ENCODE results near the gene TAF1C. TPM values are rescaled to one million over a fixed set of nuclear protein-coding genes. Genes with fewer than 3 reads are reported as not detected.

TAF1C gene
- total and polyA plus RNA-seq, 2 of the 4 experiments (the other 2 are of a cell fraction): 7.3 to 35.5 TPM

GRCh38 chr16:84132527-84133285, 54.2 kb downstream of the TAF1C start:
- H2BK120ac ChIP-seq (ENCODE audit: low read depth, low read length): no peak overlapping the region
- intact Hi-C loops (cut with micrococcal nuclease): no loop called here
- DNase-seq: peak; percentile 21

More at GRCh38 chr16:84132527-84133285, 54.2 kb downstream of the TAF1C start:
- no peak overlapping the region for H2BK5ac ChIP-seq (ENCODE audit: low read depth, low read length, poor library complexity, severe bottlenecking)
- CTCF ChIA-PET: interaction anchor here (1.3 kb wide), 1 partner anchor 54 kb away, joined by 4 read pairs; the partner anchor contains the start of gene TAF1C
- no peak overlapping the region for H3K4me3 ChIP-seq (ENCODE audit: insufficient read depth, low read depth, low read length)
- no peak overlapping the region for H3K27ac ChIP-seq (ENCODE audit: insufficient read depth, low read length)
- H4K5ac ChIP-seq (ENCODE audit: low read depth, low read length): no peak overlapping the region
- H4K91ac ChIP-seq (ENCODE audit: insufficient read depth, low read depth, low read length): no peak overlapping the region
- BruUV-seq (replicated peaks): no TSS peak
- H3K4me2 ChIP-seq (ENCODE audit: low read depth, low read length): no peak overlapping the region
- H3K23ac ChIP-seq (ENCODE audit: low read depth, low read length): no peak overlapping the region
- TF ChIP-seq CHD1 (IDR thresholded peaks at IDR 0.05; ENCODE audit: low read depth, low read length): no peak
- no peak for TF ChIP-seq RFX5 (IDR thresholded peaks at IDR 0.05; ENCODE audit: low read depth, low read length)
- TF ChIP-seq SMC3 (IDR thresholded peaks at IDR 0.05; ENCODE audit: low read depth, low read length): no peak
- TF ChIP-seq POLR2A (IDR thresholded peaks at IDR 0.05; ENCODE audit: low read depth, low read length): no peak
- no peak for TF ChIP-seq MAFK (IDR thresholded peaks at IDR 0.05; ENCODE audit: low read depth, low read length)
- TF ChIP-seq CTCF (conservative IDR thresholded peaks at IDR 0.05; ENCODE audit: low read depth, low read length): no peak
- TF ChIP-seq MXI1 (IDR thresholded peaks at IDR 0.05; ENCODE audit: borderline replicate concordance, low read depth, low read length): no peak
- no peak for TF ChIP-seq CEBPB (IDR thresholded peaks at IDR 0.05; ENCODE audit: low read depth, low read length)
- TF ChIP-seq RCOR1 (IDR thresholded peaks at IDR 0.05; ENCODE audit: insufficient replicate concordance, low read length): no peak
- TF ChIP-seq USF2 (IDR thresholded peaks at IDR 0.05; ENCODE audit: low read depth, low read length): no peak
- no peak for TF ChIP-seq RAD21 (IDR thresholded peaks at IDR 0.05; ENCODE audit: low read length)
- TF ChIP-seq BHLHE40 (IDR thresholded peaks at IDR 0.05; ENCODE audit: low read depth, low read length): no peak
- TF ChIP-seq NFE2L2 (IDR thresholded peaks at IDR 0.05; ENCODE audit: low read depth, low read length): no peak
- TF ChIP-seq MAZ (IDR thresholded peaks at IDR 0.05; ENCODE audit: borderline replicate concordance, low read depth, low read length): no peak
- H4K20me1 ChIP-seq (ENCODE audit: insufficient read depth, low read length): peaks cover 10% of the 10 kb centered on the region; the same call in 1 of the 2 replicates
- peaks cover 11 to 33% of the 10 kb centered on the region in 2 experiments; a peak in 3 of 4 replicates for H3K79me1 ChIP-seq (ENCODE audit: low read depth in 1 of 2, low read length in 2 of 2)
- no peak overlapping the region for H3K14ac ChIP-seq (replicated peaks; ENCODE audit: low read depth, low read length)
- no peaks in the 10 kb centered on the region for H3K27me3 ChIP-seq (ENCODE audit: control insufficient read depth, insufficient read depth, low read length)
- H3K9me1 ChIP-seq (ENCODE audit: insufficient read depth, low read length): peaks cover 4% of the 10 kb centered on the region; the same call in 1 of the 2 replicates
- no peak for ATAC-seq (ENCODE audit: low read depth)
- in situ Hi-C loops (cut with MboI; ENCODE audit: low sequenced_read_pairs) (no loop called here), dilution Hi-C loops (cut with HindIII; ENCODE audit: low sequenced_read_pairs, unreplicated experiment) (no loop called here)
- no peak overlapping the region for H4K8ac ChIP-seq (ENCODE audit: low read depth in 2 of 2, low read length in 2 of 2)
- H3K36me3 ChIP-seq (ENCODE audit: control insufficient read depth, insufficient read depth, low read length): peaks cover 8% of the 10 kb centered on the region
- H3K9ac ChIP-seq (ENCODE audit: low read depth, low read length): no peak overlapping the region
- no peaks in the 10 kb centered on the region for H3K9me3 ChIP-seq (ENCODE audit: control insufficient read depth, insufficient read depth, low read length)
- no peak overlapping the region for H2AK5ac ChIP-seq (ENCODE audit: low read depth, low read length)
- no peak overlapping the region for H3K56ac ChIP-seq (ENCODE audit: extremely low read depth, insufficient read depth, low read length)
- no peak overlapping the region for H2BK20ac ChIP-seq (ENCODE audit: low read depth, low read length)
- H3K18ac ChIP-seq (ENCODE audit: low read depth, low read length): no peak overlapping the region
- POLR2A ChIA-PET (ENCODE audit: unreplicated experiment): no interaction called here
- no peak overlapping the region for H2BK15ac ChIP-seq (ENCODE audit: low read depth, low read length)
- no peak overlapping the region for H2AFZ ChIP-seq (replicated peaks; ENCODE audit: low read length, poor library complexity)
- H2AK9ac ChIP-seq (replicated peaks; ENCODE audit: low read depth, low read length, poor library complexity): no peak overlapping the region
- no peak overlapping the region for H3K4ac ChIP-seq (ENCODE audit: low read depth, low read length)
- peaks cover 12% of the 10 kb centered on the region for H3K4me1 ChIP-seq (ENCODE audit: control insufficient read depth, insufficient read depth, low read length)
- no CpG with 5 or more reads among the region's 7 CpGs for WGBS, 2 experiments (ENCODE audit: extremely low coverage in 2 of 2, insufficient read length in 1 of 2)
